ENCODE data around the gene SEMA4B.
"Not testable (repeated sequence)": the region's sequence is repeated elsewhere in the genome, so short reads cannot be mapped to it uniquely, and the experiment has no call there.

The SEMA4B gene

DNA sequence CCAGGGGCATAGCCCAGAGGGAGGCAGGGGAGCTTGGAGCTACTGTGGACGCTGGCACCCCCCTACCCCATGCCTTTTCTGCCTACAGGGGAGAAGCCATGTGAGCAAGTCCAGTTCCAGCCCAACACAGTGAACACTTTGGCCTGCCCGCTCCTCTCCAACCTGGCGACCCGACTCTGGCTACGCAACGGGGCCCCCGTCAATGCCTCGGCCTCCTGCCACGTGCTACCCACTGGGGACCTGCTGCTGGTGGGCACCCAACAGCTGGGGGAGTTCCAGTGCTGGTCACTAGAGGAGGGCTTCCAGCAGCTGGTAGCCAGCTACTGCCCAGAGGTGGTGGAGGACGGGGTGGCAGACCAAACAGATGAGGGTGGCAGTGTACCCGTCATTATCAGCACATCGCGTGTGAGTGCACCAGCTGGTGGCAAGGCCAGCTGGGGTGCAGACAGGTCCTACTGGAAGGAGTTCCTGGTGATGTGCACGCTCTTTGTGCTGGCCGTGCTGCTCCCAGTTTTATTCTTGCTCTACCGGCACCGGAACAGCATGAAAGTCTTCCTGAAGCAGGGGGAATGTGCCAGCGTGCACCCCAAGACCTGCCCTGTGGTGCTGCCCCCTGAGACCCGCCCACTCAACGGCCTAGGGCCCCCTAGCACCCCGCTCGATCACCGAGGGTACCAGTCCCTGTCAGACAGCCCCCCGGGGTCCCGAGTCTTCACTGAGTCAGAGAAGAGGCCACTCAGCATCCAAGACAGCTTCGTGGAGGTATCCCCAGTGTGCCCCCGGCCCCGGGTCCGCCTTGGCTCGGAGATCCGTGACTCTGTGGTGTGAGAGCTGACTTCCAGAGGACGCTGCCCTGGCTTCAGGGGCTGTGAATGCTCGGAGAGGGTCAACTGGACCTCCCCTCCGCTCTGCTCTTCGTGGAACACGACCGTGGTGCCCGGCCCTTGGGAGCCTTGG is 27.0 kb downstream of the SEMA4B start:
- DNase-seq (ENCODE audit: low read depth) = no peak

DNA sequence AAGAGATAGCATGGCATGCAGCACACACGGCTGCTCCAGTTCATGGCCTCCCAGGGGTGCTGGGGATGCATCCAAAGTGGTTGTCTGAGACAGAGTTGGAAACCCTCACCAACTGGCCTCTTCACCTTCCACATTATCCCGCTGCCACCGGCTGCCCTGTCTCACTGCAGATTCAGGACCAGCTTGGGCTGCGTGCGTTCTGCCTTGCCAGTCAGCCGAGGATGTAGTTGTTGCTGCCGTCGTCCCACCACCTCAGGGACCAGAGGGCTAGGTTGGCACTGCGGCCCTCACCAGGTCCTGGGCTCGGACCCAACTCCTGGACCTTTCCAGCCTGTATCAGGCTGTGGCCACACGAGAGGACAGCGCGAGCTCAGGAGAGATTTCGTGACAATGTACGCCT is 27.8 kb downstream of the SEMA4B start:
- no peak for DNase-seq (ENCODE audit: low read depth)

DNA sequence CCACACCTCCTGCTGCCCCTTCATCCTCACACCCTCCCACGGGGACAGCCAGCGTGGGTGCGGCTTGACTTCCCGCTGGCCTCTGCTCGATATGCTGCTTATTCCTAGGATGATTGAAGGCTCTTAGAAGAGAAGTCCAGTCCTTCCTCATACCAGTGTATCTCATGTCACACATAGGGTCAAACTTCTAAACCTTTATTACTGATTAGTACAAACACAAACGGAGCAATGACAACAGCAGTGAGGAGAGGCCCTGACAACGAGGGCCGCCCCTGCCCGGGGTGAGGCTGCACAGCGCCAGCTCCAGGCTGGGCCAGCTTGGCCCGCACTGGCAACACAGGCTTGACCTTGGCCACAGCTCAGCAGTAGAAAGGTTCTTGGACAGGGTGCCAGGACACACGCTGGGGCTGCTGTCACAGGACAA is 29.0 kb downstream of the SEMA4B start:
- DNase-seq (ENCODE audit: low read depth) = no peak

DNA sequence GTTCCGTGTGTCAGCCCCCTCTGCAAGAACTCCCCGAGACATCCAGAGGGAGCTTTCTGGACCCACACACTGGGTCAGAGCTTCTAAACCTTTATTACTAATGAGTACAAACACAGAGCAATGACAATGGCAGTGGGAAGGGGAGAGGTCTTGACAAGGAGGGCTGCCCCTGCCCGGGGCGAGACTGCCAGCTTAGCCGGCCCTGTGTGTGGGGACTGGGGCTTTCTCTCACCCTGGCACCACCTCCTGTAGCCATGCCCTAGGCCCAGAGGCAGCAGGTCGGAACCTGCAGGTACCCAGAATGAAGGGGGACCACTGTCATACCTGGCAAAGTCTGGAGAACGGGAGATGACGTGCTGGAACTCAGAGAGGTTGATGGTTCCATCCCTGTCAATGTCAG is 29.5 kb downstream of the SEMA4B start:
- DNase-seq (ENCODE audit: low read depth) = no peak

DNA sequence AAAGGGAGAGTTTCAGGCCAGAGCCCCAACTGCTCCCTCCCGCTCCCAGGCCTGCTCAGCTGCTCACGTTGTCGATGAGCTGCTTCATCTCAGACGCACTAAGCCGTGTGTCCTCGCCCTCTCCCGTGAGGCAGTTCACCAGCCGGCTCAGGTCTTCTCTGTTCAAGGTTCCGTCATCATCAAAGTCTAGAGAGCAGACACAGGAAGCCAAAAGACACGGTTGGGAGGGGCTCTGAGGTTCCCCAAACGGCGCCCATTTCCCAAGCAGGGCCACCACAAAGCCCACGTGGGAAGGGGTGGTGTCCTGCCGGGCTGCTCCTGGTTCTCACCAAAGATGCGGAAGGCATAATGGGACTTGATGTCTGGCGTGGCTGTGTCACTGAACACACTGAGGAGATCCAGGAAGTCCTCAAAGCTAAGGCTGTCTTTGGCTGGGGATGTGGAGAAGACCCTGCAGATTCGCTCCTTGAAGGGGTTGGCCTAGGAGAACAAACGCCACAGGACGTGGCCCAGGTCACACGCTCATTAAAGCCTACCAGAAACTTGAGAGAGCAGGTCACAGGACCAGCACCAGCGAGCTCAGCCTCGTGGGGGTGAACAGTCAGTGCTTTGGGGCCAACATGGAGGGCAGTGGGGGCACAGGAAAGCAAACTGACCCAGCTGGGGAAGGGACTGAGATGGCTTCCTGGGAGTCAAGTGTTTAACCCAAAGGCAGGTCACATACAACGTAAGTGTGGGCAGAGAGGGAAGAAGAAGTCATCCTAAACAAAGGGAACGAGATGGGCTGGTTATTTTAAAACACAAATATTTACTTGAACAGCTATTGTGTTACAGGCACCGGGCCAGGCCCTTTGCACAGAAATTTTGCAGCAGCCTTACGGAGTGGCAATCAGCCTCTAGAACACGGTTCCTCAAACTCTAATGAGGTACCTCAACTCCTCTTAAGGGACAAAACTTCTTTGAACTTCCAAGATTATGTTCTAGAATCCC is 30.2 kb downstream of the SEMA4B start:
- peak; percentile 79 for DNase-seq (ENCODE audit: low read depth)

DNA sequence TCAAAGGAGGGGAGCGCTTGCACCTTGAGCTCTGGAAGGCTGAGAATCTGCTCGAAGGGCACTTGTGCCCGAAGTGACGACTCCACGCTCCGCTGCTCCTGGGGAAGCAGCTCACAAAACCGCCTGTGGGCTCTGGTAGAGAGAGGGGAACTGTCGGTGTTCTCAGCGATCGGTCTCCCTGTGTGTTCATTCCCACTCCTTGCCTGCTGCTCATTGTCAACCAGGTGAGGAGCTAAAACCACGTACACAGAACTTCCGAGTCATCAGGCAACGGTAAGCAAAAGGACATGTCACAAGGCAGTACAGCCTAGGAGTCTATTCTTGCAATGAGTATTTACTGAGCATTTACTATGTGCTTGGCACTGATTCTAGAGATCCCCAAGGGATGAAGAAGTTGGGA is 31.1 kb downstream of the SEMA4B start:
- no peak for DNase-seq (ENCODE audit: low read depth)

DNA sequence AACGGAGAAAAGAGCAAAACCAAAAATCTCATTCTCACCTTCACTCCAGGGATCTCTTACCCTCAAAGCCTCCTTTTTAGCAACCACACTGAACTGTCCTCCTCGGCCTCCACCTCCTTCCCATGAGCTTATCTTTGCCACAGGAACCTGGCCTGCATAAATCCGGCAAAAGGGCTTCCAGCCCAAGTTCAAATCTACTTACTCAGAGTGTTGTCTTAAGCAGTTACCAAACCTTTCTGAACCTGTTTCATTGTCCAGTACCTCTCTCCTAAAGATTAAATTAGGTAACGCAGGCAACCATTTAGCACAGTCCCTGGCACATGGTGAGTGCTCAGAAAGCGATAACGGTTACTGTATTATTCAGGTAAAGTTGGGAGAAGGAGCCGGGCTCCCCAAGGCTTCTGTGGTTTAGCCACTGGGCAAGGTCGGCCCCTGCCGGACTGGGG is 31.8 kb downstream of the SEMA4B start:
- DNase-seq (ENCODE audit: low read depth) = no peak

DNA sequence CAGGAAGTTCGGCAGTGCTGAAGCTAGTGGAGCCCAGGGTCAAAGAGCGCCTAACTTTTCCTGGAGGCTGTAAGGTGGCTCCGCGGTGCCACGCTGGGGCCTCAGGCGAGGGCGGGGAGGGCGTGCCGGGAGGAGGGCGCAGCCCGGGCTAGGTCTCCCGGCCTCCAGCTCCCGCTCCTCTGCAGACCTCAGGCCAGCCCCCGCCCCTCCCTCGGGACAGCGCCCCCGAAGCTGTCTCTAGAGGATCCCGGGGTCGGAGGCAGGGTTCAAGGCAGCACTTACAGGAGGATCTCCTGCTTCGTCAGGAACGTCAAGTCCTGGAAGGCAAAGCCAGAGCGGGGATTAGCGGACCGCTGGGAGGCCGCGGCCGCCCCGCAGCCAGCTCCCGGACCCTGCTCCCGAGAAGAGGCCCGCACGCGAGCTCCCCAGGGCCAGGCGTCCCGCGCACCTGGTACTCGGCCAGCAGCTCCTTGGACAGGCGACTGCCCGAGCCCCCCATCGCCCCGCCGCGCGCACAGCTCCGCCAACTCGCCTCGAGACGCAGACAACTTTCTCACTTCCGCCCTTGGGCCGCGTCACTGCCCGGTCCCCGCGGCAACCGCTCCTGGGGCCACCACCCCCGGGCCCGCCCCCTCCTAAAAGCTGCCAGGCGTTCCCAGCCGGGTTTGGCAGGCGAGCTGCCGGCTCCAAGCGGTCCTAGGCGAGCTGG is 32.4 kb downstream of the SEMA4B start, which contains the start of gene CIB1:
Gene CIB1, minus strand, starts transcription at position 555 of the 709 bp plus-strand sequence. Its CDS starts 56 bp downstream, at position 499.
- peak; percentile 95 for DNase-seq (ENCODE audit: low read depth)

DNA sequence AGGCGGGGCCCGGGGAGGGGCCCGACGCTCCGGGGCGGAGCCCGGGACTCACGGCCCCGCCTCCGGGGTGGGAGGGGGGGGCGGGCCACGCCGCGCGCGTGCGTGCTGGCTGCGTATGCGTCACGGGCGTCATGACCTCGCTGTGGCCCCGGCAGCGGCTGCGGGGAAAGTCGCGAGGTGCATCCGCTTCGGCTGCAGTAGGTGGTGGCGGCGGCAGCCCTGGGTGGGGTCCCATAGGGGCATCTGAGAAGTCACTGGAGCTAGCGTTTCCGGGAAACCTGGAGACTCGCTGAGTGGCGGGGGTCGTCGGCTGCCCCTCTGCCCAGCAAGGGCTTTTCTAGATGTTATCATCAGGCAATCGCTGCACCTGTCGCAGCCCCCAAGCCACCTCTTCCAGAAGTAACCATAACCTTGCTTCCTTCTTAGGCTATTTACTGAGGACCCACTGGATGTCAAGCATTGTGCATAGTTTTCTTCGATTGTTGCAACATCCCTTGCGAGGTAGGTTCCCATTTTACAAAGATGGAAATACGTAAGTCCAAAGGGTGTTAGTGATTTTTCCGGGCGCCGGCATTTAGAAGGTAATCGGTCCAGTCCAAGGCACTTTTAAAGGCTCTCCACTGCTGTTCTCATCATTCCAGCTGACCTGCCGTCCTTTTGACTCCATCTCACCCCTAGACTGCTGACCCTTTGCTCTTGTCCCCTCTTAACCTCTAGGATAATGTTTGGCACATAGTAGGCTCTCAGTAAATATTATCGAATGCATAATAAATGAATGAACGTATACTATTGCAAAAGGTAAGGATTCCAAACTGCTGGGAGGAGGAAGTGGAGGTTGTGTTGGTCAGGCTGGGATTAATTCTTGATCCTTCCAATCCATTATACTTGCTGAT is 33.2 kb downstream of the SEMA4B start, which contains the start of gene GDPGP1:
Gene GDPGP1, plus strand, starts transcription at position 114 of the 893 bp plus-strand sequence. CDS start 6,700 bp downstream, outside the sequence.
- DNase-seq (ENCODE audit: low read depth) = no peak

DNA sequence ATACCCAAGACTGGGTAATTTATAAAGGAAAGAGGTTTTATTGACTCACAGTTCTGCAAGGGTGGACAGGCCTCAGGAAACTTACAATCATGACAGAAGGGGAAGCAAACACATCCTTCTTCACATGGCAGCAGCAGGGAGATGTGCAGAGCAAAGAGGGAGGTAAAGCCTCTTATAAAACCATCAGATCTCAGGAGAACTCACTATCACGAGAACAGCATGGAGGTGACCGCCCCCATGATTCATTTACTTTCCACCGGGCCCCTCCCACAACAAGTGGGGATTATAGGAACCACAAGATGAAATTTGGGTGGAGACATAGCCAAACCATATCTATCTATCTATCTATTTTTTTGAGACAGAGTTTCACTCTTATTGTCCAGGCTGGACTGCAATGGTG is 38.2 kb downstream of the SEMA4B start:
- no peak for DNase-seq (ENCODE audit: low read depth)

DNA sequence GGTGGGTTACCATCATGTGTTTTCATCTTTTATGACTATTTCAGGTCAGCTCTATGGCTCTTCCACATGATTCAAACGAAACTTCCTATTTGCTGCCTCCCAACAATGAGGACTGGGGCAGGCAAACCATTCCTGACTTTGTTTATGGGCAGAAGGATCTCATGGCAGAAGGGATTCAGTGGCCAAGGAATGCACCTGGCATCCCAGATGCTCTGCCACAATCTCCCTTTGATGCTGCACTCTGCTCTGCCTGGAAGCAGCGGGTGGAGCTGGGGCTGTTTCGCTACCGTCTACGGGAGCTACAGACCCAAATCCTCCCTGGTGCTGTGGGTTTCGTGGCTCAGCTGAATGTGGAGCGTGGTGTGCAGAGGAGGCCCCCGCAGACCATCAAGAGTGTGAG is 39.7 kb downstream of the SEMA4B start:
- no peak for DNase-seq (ENCODE audit: low read depth)

DNA sequence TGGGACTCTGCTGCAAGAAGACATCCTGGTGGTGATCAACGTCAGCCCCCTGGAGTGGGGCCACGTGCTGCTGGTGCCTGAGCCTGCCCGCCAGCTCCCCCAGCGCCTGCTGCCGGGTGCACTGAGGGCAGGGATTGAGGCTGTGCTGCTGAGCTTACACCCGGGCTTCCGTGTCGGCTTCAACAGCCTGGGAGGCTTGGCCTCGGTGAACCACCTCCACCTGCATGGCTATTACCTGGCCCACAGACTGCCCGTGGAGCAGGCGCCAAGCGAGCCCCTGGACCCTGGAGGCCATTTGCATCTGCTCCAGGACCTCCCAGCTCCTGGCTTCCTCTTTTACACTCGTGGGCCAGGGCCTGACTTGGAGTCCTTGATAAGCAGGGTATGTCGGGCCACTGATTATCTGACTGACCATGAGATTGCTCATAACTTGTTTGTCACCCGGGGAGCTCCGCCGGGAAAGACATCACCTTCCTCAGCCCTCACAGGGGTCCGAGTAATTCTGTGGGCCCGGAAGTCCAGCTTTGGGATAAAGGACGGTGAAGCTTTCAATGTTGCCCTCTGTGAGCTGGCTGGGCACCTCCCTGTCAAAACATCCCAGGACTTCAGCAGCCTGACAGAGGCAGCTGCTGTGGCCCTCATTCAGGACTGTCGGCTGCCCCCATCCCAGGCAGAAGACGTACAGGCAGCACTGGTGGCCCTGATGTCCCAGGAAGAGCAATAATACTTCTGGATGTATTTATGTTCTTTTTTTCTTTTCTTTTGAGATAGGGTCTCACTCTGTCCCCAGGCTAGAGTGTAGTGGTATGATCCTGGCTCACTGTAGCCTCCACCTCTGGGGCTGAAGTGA is 40.4 kb downstream of the SEMA4B start:
- no peak for DNase-seq (ENCODE audit: low read depth)

DNA sequence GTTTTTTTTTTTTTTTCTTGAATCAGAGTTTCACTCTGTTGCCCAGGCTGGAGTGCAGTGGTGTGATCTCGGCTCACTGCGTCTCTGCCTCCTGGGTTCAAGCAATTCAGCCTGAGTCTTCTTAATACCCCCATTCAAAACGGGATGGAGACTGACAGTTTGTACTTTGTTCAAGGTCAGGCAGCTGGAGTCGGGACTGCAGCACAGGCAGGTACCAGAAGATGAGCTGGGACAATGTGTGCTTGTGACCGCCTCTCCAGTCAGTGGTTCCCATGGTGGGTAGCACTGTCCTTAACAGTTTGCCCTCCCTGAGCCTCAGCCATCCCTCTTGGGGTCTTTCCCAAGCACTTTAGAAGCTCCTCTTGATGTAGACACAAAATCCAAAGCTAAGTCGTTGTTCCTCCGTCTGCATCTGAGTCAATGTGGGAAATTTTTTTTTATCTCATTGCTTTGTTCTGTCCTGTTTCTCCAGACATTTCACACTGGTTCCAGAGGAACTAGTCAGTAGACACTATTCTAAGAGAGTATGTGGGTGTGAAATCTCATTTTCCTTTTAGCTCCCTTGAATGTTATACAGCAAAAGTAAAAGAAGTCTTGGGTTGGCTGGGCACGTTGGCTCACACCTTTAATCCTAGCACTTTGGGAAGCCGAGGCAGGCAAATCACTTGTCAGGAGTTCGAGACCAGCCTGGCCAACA is 43.0 kb downstream of the SEMA4B start:
- DNase-seq (ENCODE audit: low read depth) = no peak

DNA sequence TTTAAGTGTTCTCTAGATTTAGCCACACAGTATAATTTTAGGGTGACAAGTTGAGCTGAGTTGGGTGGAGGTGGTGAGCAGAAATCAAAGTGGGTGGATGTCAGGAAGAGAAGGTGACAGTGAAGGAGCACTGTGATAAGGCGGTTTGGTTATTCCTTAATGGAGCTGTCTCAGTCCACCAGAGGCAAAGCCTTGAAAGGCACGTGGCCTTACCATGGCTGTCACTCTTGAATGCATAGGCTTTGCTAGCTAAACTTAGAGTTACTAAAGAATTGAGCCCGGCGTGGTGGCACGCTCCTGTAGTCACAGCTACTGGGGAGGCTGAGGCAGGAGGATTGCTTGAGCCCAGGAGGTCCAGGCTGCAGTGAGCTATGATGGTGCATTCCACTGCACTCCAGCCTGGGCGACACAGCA is 47.7 kb downstream of the SEMA4B start:
- no peak for DNase-seq (ENCODE audit: low read depth)

DNA sequence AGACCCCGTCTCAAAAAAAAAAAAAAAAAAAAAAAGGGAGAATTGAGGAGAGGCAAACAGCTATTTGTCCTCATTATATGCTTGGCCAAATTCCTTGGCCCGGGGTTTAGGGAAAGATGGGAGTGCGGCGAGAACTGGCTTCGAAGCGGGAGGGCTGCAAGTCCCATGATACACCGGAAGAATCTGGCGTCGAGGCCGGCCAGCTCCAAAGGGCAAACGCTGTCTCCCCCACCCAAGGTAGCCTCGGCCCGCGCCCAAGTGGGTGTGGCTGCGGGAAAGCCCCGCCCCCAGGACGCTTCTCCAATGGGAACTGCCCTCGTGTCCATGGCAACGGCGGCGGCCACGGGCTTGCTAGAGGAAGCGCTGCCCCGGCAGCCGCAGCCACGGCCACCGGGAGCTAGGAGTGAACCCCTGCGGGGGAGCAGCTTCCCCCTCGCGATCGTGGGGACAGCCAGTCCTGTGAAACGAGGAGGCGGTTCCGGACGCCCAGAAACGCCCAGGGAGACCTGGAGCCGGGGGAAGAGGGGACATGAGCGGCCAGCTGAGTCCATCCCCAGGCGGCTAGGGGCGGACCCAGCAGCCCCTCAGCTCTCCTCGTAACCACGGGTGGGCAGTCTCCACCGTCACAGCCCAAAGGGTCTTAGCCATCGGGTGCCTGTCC is 48.2 kb downstream of the SEMA4B start, which contains the start of gene TTLL13:
Gene TTLL13, plus strand, starts transcription at position 354 of the 661 bp plus-strand sequence. CDS start 1,075 bp downstream, outside the sequence.
- no peak for DNase-seq (ENCODE audit: low read depth)

DNA sequence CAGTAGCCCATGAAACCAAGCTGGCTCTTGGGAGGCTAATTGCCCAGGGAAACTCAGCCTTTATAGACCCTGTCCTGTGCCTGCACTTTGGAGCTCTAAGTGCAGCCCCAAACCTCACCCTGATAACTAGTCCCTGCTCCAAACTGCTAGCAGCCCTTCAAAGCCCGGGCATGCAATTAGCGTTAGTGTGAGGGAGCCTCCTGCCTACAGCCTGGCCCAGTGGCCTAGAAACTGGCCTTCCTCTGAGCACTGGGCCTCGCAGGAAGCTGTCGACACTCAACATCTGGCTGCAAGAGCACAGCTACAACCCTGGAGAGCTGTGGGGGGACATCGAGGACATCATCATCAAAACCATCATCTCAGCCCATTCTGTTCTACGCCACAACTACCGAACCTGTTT is 56.6 kb downstream of the SEMA4B start:
- DNase-seq (ENCODE audit: low read depth) = no peak

DNA sequence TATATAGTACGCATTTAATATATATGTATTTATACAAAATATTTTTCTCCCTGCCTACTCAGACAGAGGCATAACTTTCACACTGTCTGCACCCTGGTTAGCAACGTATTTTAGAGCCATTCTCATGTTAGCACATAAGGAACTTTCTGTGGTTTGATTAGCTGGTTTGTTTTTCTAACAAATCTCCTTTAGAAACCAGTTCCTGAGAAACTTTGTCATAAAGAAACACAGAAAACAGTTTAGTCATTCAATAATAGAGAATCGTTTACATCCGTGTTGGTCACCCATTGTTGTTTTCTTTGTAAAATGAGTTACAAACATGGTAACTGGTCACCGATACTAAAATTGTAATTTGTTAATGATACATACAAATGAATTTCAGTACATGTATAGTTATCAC is 58.4 kb downstream of the SEMA4B start:
- DNase-seq (ENCODE audit: low read depth) = no peak

DNA sequence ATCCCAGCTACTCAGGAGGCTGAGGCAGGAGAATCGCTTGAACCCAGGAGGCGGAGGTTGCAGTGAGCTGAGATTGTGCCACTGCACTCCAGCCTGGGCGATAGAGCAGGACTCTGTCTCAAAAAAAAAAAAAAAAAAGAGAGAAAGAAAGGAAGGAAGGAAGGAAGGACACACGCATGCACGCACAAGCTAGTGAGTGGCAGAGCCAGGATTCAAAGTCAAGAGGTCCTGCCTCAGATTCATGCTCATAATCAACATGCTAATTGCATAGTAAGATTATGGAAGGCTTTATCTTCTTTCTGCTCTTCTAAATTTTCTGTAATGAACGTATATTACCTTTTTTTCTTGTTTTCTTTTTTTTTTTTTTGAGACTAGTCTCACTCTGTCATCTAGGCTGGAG is 59.6 kb downstream of the SEMA4B start:
- DNase-seq (ENCODE audit: low read depth) = not testable (repeated sequence)

Data from T follicular helper cell (primary cell).